T-helper 22 cell (primary cell): ENCODE measurements around the gene RELA.
"Not testable (repeated sequence)": the region's sequence is repeated elsewhere in the genome, so short reads cannot be mapped to it uniquely, and the experiment has no call there.

Experiments
- DNase-seq: peaks from one replicate; pipeline ENCODE4 v3.0.0-alpha.2; 2020; ENCODE audit warnings: low read depth

Gene RELA

GRCh38 chr11:65648997-65649493, 13.7 kb downstream of the RELA start:
- DNase-seq = no peak

DNA sequence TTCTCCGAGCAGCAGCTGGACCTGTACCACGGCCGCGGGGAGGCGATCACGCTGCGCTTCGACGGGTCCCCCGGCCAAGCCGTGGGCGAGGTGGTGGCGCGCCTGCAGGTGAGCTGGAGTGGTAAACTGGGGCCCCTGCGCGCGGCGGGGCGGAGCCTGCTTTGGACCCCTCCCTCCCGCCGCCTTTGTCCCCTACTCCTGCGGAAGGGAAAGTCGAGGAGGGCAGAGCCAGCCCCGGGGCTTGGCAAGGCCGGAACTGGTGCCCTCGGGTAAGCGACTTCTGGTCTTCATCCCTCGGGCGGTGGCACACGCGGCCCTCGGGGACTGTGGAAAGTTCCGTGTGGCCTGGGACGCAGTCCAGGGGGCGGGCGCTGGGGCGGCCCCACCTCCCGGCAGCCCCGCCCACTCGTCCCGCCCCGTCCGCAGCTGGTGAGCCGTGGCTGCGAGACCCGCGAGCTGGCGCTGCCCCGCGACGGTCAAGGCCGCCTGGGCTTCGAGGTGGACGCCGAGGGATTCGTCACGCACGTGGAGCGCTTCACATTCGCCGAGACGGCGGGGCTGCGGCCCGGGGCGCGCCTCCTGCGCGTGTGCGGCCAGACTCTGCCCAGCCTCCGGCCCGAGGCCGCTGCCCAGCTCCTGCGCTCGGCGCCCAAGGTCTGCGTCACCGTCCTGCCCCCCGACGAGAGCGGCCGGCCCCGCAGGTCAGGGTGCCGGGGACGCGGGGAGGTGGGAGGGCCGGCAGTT, 15.6 kb downstream of the RELA start:
- DNase-seq = no peak

DNA sequence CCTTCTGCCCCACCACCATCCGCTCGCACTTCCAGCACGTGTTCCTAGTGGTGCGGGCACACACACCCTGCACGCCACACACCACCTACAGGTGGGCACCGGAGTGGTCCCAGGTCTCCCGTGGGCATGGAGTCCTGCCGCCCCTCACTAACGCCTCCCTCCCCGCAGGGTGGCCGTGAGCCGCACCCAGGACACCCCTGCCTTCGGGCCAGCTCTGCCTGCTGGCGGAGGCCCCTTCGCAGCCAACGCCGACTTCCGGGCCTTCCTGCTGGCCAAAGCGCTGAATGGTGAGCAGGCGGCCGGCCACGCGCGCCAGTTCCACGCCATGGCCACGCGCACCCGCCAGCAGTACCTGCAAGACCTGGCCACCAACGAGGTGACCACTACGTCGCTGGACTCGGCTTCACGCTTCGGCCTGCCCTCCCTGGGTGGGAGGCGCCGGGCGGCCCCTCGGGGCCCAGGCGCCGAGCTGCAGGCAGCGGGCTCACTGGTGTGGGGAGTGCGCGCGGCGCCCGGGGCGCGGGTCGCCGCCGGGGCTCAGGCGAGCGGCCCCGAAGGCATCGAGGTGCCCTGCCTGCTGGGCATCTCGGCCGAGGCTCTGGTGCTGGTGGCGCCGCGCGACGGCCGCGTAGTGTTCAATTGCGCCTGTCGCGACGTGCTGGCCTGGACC, 16.3 kb downstream of the RELA start:
- no peak for DNase-seq

DNA sequence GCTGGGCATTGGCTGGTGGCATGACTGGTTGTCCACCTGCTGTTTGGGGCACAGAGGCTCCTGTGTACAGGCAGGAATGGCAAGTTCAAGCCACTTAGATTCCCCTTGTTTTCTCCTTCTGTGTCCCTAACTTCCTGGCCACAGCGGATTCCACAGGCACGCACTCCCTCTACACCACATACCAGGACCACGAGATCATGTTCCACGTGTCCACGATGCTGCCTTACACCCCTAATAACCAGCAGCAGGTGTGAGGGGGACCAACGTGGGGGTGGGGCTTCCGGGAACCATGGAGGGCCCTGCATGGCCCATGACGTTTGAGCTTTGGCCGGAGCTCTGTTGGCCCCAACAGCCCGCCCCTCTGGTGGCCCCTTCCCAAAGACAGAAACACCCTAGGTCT, 17.0 kb downstream of the RELA start:
- DNase-seq = no peak

DNA sequence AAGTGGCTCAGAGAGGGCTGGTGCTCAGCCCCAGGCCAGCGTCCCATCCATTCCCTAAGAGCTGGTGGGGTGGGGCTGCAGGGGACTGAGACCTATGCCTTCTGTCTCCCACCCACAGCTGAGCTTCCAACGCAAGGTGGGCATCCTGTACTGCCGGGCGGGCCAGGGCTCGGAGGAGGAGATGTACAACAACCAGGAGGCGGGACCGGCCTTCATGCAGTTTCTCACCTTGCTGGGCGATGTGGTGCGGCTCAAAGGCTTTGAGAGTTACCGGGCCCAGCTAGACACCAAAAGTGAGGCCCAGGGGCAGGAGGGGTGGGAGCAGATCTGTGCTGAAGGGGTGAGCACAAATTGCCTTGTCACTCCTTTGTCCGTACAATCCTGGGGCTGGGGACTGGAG, 17.9 kb downstream of the RELA start:
- no peak for DNase-seq

- DNase-seq = no peak
These were observed 18.7 kb downstream of the RELA start for GRCh38 chr11:65643971-65644370.

DNA sequence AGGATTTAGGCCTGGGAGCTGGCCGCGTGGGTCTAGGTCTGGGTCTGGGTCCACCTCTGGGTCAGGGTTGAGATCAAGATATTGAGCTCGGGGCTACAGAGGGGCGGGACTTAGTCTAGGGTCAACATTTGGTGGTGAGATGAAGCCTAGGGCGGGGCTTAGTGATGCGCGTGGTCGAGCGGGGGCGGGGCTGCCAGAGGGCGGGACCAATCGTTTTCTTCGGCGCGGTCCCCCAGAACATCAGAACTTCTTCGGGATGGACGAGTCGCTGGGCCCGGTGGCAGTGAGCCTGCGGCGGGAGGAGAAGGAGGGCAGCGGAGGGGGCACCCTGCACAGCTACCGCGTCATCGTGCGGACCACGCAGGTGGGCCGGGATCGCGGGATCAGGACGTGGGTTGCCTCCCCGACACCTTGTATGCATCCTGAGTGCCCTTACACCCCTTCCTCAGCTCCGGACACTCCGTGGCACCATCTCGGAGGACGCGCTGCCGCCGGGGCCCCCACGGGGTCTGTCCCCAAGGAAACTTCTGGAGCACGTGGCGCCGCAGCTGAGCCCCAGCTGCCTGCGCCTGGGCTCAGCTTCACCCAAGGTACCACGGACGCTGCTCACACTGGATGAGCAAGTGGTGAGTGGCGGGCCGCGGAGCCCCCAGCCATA, 20.6 kb downstream of the RELA start:
- no peak for DNase-seq

DNA sequence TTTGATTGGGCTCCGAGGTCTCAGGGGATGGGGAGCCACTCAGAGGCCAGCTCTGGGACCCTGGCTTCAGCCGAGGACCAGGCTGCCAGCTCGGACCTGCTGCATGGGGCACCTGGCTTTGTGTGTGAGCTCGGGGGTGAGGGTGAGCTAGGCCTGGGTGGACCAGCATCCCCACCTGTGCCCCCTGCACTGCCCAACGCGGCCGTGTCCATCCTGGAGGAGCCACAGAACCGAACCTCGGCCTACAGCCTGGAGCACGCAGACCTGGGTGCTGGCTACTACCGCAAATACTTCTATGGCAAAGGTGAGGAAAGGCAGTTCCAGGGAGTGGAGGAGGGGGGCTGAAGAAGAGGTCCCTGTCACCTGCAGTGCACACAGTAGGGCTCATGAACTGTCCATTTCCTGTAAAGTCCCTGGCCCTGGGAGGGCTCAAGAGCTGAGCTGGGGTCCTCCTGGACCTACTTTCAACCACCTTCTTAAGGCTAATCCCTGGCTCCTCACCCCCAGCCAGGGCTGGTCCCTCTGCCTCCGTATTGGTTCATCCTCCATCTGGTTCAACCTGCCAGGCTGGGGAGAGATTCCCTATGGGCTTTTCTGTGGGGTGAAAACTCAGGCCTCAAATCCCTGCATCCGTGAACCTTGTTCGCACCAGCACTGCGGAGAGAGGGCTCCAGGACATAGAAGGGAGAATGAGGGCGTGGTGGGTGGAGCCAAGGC, 21.3 kb downstream of the RELA start:
- no peak for DNase-seq

- DNase-seq = no peak
These were observed 22.0 kb downstream of the RELA start for GRCh38 chr11:65640483-65641296.

- peak; percentile 76 for DNase-seq
These were observed 22.9 kb downstream of the RELA start for GRCh38 chr11:65639623-65640482.

DNA sequence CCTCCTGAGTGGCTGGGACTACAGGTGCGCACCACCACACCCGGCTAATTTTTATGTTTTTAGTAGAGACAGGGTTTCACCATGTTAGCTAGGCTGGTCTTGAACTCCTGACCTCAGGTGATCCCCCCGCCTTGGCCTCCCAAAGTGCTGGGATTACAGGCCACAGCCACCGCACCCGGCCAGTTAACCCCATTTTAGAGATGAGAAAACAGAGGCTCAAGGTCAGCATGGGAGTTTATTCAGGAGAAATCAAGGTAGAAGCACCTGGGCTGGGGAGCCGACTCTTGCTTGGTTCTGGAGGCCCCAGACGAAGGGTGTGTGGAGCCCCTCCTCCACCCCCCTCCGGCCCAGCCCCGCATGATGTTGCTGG, 23.5 kb downstream of the RELA start:
- DNase-seq = not testable (repeated sequence)

GRCh38 chr11:65637794-65638419, 24.8 kb downstream of the RELA start, which contains the start of gene SIPA1:
SIPA1 (plus strand) TSS chr11:65638101; CDS start chr11:65640922, 2,821 bp downstream.
- peak; percentile 61 for DNase-seq

- DNase-seq = no peak
These were observed 25.6 kb downstream of the RELA start for GRCh38 chr11:65637032-65637557.

- DNase-seq = no peak
These were observed 26.3 kb downstream of the RELA start for GRCh38 chr11:65636108-65637031.

DNA sequence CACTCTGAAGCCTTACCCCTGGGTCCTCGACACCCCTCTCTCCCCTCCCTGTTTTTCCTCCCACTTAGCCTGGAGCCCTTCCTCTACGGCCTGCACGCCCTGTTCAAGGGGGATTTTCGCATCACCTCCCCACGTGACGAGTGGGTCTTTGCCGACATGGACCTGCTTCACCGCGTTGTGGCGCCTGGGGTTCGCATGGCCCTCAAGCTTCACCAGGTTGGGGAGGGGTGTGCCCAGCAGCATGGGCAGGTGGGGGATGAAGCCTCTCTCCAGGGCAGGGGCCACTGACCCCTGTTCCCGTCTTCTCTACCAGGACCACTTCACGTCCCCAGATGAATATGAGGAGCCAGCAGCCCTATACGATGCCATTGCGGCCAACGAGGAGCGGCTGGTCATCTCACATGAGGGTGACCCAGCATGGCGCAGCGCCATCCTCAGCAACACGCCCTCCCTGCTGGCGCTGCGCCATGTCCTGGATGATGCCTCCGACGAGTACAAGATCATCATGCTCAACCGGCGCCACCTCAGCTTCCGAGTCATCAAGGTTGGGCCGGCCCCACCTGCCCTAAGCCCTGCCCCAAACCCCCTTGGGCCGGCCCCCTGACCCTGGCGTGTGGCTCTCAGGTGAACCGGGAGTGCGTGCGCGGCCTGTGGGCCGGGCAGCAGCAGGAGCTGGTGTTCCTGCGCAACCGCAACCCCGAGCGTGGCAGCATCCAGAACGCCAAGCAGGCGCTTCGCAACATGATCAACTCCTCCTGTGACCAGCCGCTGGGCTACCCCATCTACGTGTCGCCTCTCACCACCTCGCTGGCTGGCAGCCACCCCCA, 27.6 kb downstream of the RELA start:
- DNase-seq = no peak

- no peak for DNase-seq
These were observed 28.3 kb downstream of the RELA start for GRCh38 chr11:65634440-65634839.

- DNase-seq = no peak
These were observed 28.6 kb downstream of the RELA start for GRCh38 chr11:65634109-65634436.
